Peyer's patch (tissue), 4 donors: ENCODE measurements around the gene IRAK1BP1. TPM values are rescaled to one million over a fixed set of nuclear protein-coding genes. Genes with fewer than 3 reads are reported as not detected.

Experiments
- DNase-seq, 3 donors: peaks; one replicate each; pipeline ENCODE4 v3.0.0-alpha.2; 2017 to 2019
- H3K27ac ChIP-seq, 4 donors: fragments of 200-600 bp; sonication (generic); one replicate each; pipeline ENCODE4 v1.5.1; 2016 to 2019
- H3K27me3 ChIP-seq, 2 donors: fragments of 200-600 bp; sonication (generic); one replicate each; pipeline ENCODE4 v1.5.1; 2019
- H3K36me3 ChIP-seq, 3 donors: fragments of 200-600 bp; sonication (generic); one replicate each; pipeline ENCODE4 v1.5.1; 2016 to 2019
- H3K4me1 ChIP-seq, 4 donors: fragments of 200-600 bp; sonication (generic); one replicate each; pipeline ENCODE4 v1.5.1; 2016 to 2019
- H3K4me3 ChIP-seq, 4 donors: fragments of 200-600 bp; sonication (generic); 1 replicate in 3 of 4; 2 replicates in 1 of 4; pipeline ENCODE4 v1.5.1; 2016 to 2019; ENCODE audit warnings: mild to moderate bottlenecking in 1 of 4
- H3K9me3 ChIP-seq, 4 donors: fragments of 200-600 bp; sonication (generic); one replicate each; pipeline ENCODE4 v1.5.1; 2016 to 2019; ENCODE audit warnings: mild to moderate bottlenecking in 1 of 4
- CTCF ChIP-seq, 6 experiments: fragments of 450-650 bp in 4 of 6; fragments of 200-600 bp in 2 of 6; sonication (generic) in 1 of 6; IDR thresholded peaks; one replicate each; pipeline ENCODE4 v1.5.1; 2017 to 2019; ENCODE audit warnings: antibody characterized with exemption in 6 of 6, mild to moderate bottlenecking in 3 of 6, moderate library complexity in 1 of 6
- POLR2A ChIP-seq, 2 donors: fragments of 450-650 bp; IDR thresholded peaks; one replicate each; pipeline ENCODE4 v1.5.1; 2017; ENCODE audit warnings: antibody characterized with exemption in 2 of 2, mild to moderate bottlenecking in 2 of 2, moderate library complexity in 2 of 2
- total RNA-seq, 4 donors: library from RNA; depleted of rRNA; stranded (reverse); fragments of >200 nt; gene quantifications; one replicate each; pipeline ENCODE4 v1.1.0, GENCODE V29; 2016

The IRAK1BP1 gene
- total RNA-seq, 4 donors from 2014 or later: 1.4 to 3.6 (median 2.6) TPM

- Histone ChIP-seq H3K9me3 (no peaks in the 10 kb centered on the region), H3K27ac (no peak overlapping the region), H3K27me3 (no peaks in the 10 kb centered on the region), H3K4me3 (no peak overlapping the region), H3K4me1 (no peaks in the 10 kb centered on the region), H3K36me3 (no peaks in the 10 kb centered on the region)
- no peak for TF ChIP-seq POLR2A (IDR thresholded peaks at IDR 0.05)
- peak in 2 of 6 experiments; percentile 25 to 26 for TF ChIP-seq CTCF (IDR thresholded peaks at IDR 0.05)
- no peak for DNase-seq
Measured at GRCh38 chr6:78861509-78861908, 5.8 kb upstream of the IRAK1BP1 start.

GRCh38 chr6:78863576-78863975 lies 3.8 kb upstream of the IRAK1BP1 start:
- Histone ChIP-seq H3K27me3 (no peaks in the 10 kb centered on the region), H3K9me3 (no peaks in the 10 kb centered on the region), H3K4me1 (peaks cover 0 to 7% (median 0%) of the 10 kb centered on the region in 4 donors), H3K36me3 (no peaks in the 10 kb centered on the region), H3K4me3 (no peak overlapping the region), H3K27ac (no peak overlapping the region)
- TF ChIP-seq CTCF (IDR thresholded peaks at IDR 0.05): no peak
- TF ChIP-seq POLR2A (IDR thresholded peaks at IDR 0.05): no peak
- no peak for DNase-seq

GRCh38 chr6:78864957-78865356 lies 2.4 kb upstream of the IRAK1BP1 start:
- TF ChIP-seq POLR2A (IDR thresholded peaks at IDR 0.05) (no peak), CTCF (IDR thresholded peaks at IDR 0.05) (no peak)
- Histone ChIP-seq H3K36me3 (no peaks in the 10 kb centered on the region), H3K27ac (no peak overlapping the region)

GRCh38 chr6:78867020-78867369 lies 356 bp upstream of the IRAK1BP1 start:
- Histone ChIP-seq H3K27me3 (no peaks in the 10 kb centered on the region), H3K27ac (peak overlapping the region; percentile 2 to 80 (median 42)), H3K9me3 (no peaks in the 10 kb centered on the region), H3K4me1 (peaks cover 0 to 7% (median 0%) of the 10 kb centered on the region in 4 donors), H3K36me3 (no peaks in the 10 kb centered on the region), H3K4me3 (peak overlapping the region; percentile 63 to 89 (median 72))
- TF ChIP-seq POLR2A (IDR thresholded peaks at IDR 0.05) (no peak), CTCF (IDR thresholded peaks at IDR 0.05) (no peak)
- no peak for DNase-seq

More at GRCh38 chr6:78864957-78865356, 2.4 kb upstream of the IRAK1BP1 start:
- DNase-seq: no peak
- H3K9me3 ChIP-seq: no peaks in the 10 kb centered on the region
- no peak overlapping the region for H3K4me3 ChIP-seq
- no peaks in the 10 kb centered on the region for H3K27me3 ChIP-seq
- peaks cover 0 to 7% (median 0%) of the 10 kb centered on the region in 4 donors for H3K4me1 ChIP-seq

- no peak for DNase-seq
- Histone ChIP-seq H3K4me1 (peaks cover 0 to 7% (median 0%) of the 10 kb centered on the region in 4 donors), H3K27ac (peak overlapping the region in 2 of 4 donors; percentile 59 to 80), H3K4me3 (peak overlapping the region; percentile 63 to 89 (median 72)), H3K9me3 (no peaks in the 10 kb centered on the region), H3K27me3 (no peaks in the 10 kb centered on the region), H3K36me3 (no peaks in the 10 kb centered on the region)
- TF ChIP-seq CTCF (IDR thresholded peaks at IDR 0.05) (no peak), POLR2A (IDR thresholded peaks at IDR 0.05) (no peak)
Measured at GRCh38 chr6:78868116-78868515, 765 bp downstream of the IRAK1BP1 start.

GRCh38 chr6:78875505-78875904 lies 8.2 kb downstream of the IRAK1BP1 start:
- DNase-seq: no peak
- H3K27ac ChIP-seq: no peak overlapping the region
- H3K4me1 ChIP-seq: no peaks in the 10 kb centered on the region
- H3K9me3 ChIP-seq: no peaks in the 10 kb centered on the region
- no peaks in the 10 kb centered on the region for H3K36me3 ChIP-seq
- H3K4me3 ChIP-seq: no peak overlapping the region
- no peak for TF ChIP-seq POLR2A (IDR thresholded peaks at IDR 0.05)
- TF ChIP-seq CTCF (IDR thresholded peaks at IDR 0.05): no peak
- no peaks in the 10 kb centered on the region for H3K27me3 ChIP-seq
